Activated naive CD4-positive, alpha-beta T cell treated with anti-CD3 and anti-CD28 coated beads, Interleukin-2, amount 50 U/mL, for 24 hours (primary cell): ENCODE results near the gene HGFAC.

Experiments
- H3K27ac Mint-ChIP-seq: one replicate; pipeline ENCODE4 v1.8.0; 2021; ENCODE audit warnings: mild to moderate bottlenecking, mixed read lengths
- H3K27me3 Mint-ChIP-seq: one replicate; pipeline ENCODE4 v1.8.0; 2021; ENCODE audit warnings: mixed read lengths
- H3K36me3 Mint-ChIP-seq: one replicate; pipeline ENCODE4 v1.8.0; 2021; ENCODE audit warnings: mixed read lengths
- H3K4me1 Mint-ChIP-seq: one replicate; pipeline ENCODE4 v1.8.0; 2021; ENCODE audit warnings: mixed read lengths
- H3K4me3 Mint-ChIP-seq: one replicate; pipeline ENCODE4 v1.8.0; 2021; ENCODE audit warnings: mild to moderate bottlenecking, mixed read lengths
- H3K9me3 Mint-ChIP-seq: one replicate; pipeline ENCODE4 v1.8.0; 2021; ENCODE audit warnings: mixed read lengths

Gene HGFAC

GRCh38 chr4:3468804-3469203 lies 27.0 kb downstream of the HGFAC start:
- H3K4me1 Mint-ChIP-seq = no peaks in the 10 kb centered on the region
- no peak overlapping the region for H3K27ac Mint-ChIP-seq
- peaks cover 3% of the 10 kb centered on the region for H3K27me3 Mint-ChIP-seq
- no peaks in the 10 kb centered on the region for H3K36me3 Mint-ChIP-seq
- H3K9me3 Mint-ChIP-seq = no peaks in the 10 kb centered on the region
- H3K4me3 Mint-ChIP-seq = no peak overlapping the region

GRCh38 chr4:3469386-3470243 lies 27.8 kb downstream of the HGFAC start:
- no peaks in the 10 kb centered on the region for H3K4me1 Mint-ChIP-seq
- no peaks in the 10 kb centered on the region for H3K36me3 Mint-ChIP-seq
- H3K27ac Mint-ChIP-seq = no peak overlapping the region
- H3K9me3 Mint-ChIP-seq = no peaks in the 10 kb centered on the region
- peaks cover 2% of the 10 kb centered on the region for H3K27me3 Mint-ChIP-seq
- H3K4me3 Mint-ChIP-seq = no peak overlapping the region

DNA sequence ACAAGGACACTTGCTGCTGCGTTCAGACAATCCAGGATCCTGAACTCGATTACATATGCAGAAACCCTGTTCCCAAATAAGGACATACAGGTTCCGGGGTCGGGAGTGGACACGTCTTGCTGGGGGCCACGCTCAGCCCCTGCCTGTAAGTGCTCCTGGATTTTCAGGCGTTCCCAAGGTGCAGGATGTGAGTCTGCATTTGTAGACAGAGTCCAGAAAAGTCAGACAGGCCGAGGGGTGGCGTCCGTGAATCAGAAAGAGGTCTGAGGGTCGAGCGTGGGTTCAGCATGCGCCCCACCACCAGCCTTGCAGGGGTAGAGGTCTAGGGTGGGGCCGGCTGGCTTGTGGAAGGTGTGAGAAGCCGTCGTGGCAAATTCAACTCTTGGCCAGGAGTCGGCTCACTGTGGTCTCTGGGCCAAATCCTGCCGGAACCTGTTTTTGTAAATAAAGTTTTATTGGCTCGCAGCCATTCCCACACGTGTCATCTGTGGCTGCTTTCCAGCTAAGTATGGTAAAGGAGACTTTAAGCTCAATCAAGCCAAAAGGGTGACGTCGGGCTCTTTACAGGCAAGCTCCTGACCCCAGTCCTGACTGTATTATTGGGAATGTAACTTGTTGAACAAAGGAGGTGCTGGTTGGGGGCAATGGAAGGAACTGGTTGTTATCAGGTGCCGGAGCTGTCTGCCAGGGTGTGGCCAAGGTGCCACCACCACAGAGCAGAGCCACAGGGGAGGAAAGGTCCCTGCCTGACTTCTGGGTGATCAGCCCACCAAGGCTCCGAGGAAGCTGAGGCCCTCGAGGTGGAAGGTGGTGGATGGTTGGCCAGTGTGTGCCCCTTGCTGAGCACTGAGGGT lies 28.7 kb downstream of the HGFAC start:
- Mint-ChIP-seq H3K4me1 (no peaks in the 10 kb centered on the region), H3K27me3 (no peaks in the 10 kb centered on the region), H3K4me3 (no peak overlapping the region), H3K27ac (no peak overlapping the region), H3K9me3 (no peaks in the 10 kb centered on the region), H3K36me3 (no peaks in the 10 kb centered on the region)

GRCh38 chr4:3471098-3471760 lies 29.5 kb downstream of the HGFAC start:
- H3K4me3 Mint-ChIP-seq = no peak overlapping the region

GRCh38 chr4:3471886-3472285 lies 30.1 kb downstream of the HGFAC start:
- Mint-ChIP-seq H3K36me3 (no peaks in the 10 kb centered on the region), H3K9me3 (no peaks in the 10 kb centered on the region), H3K27me3 (no peaks in the 10 kb centered on the region), H3K4me1 (no peaks in the 10 kb centered on the region), H3K27ac (no peak overlapping the region), H3K4me3 (no peak overlapping the region)

More at GRCh38 chr4:3471098-3471760, 29.5 kb downstream of the HGFAC start:
- H3K27ac Mint-ChIP-seq = no peak overlapping the region
- H3K4me1 Mint-ChIP-seq = no peaks in the 10 kb centered on the region
- no peaks in the 10 kb centered on the region for H3K27me3 Mint-ChIP-seq
- no peaks in the 10 kb centered on the region for H3K9me3 Mint-ChIP-seq
- H3K36me3 Mint-ChIP-seq = no peaks in the 10 kb centered on the region

GRCh38 chr4:3472411-3473141 lies 30.8 kb downstream of the HGFAC start:
- Mint-ChIP-seq H3K4me1 (no peaks in the 10 kb centered on the region), H3K27me3 (no peaks in the 10 kb centered on the region), H3K27ac (no peak overlapping the region), H3K36me3 (no peaks in the 10 kb centered on the region), H3K9me3 (no peaks in the 10 kb centered on the region), H3K4me3 (no peak overlapping the region)

DNA sequence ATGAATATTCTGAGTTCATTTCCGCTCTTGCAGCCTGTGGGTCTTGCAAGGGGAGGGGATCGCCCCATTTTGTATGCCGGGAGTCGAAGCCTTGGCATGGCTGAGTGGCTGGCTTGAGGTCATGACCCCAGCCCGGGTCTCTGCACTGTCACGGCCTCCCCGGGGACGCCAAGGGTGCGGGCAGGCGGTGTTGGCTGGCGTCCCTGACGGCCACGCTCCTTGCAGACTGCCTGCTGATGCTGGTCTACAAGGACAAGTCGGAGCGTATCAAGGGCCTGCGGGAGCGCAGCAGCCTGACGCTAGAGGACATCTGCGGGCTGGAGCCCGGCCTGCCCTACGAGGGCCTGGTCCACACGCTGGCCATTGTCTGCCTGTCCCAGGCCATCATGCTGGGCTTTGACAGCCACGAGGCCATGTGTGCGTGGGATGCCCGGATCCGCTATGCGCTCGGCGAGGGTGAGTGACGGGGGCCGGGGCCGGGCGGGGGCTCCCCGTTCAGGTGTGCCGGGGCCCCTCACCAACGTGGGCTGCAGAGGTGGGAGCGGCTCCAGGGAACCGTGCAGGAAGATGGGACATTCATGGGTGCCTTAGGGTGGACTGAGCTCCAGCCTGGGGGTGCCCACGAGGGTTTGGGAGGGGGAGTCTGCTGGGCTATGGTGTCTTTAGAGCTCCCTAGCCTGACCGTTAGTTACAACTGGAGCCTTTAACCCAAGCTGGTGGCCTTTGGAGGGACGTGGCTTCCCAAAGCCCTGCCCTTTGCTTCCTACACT lies 31.6 kb downstream of the HGFAC start:
- no peak overlapping the region for H3K27ac Mint-ChIP-seq

GRCh38 chr4:3473996-3474765 lies 32.4 kb downstream of the HGFAC start:
- Mint-ChIP-seq H3K27ac (no peak overlapping the region), H3K27me3 (no peaks in the 10 kb centered on the region), H3K36me3 (no peaks in the 10 kb centered on the region), H3K4me3 (no peak overlapping the region), H3K4me1 (no peaks in the 10 kb centered on the region), H3K9me3 (no peaks in the 10 kb centered on the region)

More for the DNA sequence above, 31.6 kb downstream of the HGFAC start:
- no peaks in the 10 kb centered on the region for H3K27me3 Mint-ChIP-seq
- no peaks in the 10 kb centered on the region for H3K4me1 Mint-ChIP-seq
- no peaks in the 10 kb centered on the region for H3K9me3 Mint-ChIP-seq
- no peaks in the 10 kb centered on the region for H3K36me3 Mint-ChIP-seq
- H3K4me3 Mint-ChIP-seq = no peak overlapping the region

GRCh38 chr4:3475041-3475712 lies 33.4 kb downstream of the HGFAC start:
- no peak overlapping the region for H3K4me3 Mint-ChIP-seq
- H3K27ac Mint-ChIP-seq = no peak overlapping the region
- H3K9me3 Mint-ChIP-seq = no peaks in the 10 kb centered on the region
- no peaks in the 10 kb centered on the region for H3K4me1 Mint-ChIP-seq
- no peaks in the 10 kb centered on the region for H3K36me3 Mint-ChIP-seq
- no peaks in the 10 kb centered on the region for H3K27me3 Mint-ChIP-seq

- peaks cover 2% of the 10 kb centered on the region for H3K27me3 Mint-ChIP-seq
- H3K36me3 Mint-ChIP-seq = no peaks in the 10 kb centered on the region
- no peak overlapping the region for H3K27ac Mint-ChIP-seq
- no peak overlapping the region for H3K4me3 Mint-ChIP-seq
- no peaks in the 10 kb centered on the region for H3K9me3 Mint-ChIP-seq
- no peaks in the 10 kb centered on the region for H3K4me1 Mint-ChIP-seq
Measured at GRCh38 chr4:3475713-3476260, 34.0 kb downstream of the HGFAC start.

- Mint-ChIP-seq H3K9me3 (no peaks in the 10 kb centered on the region), H3K36me3 (no peaks in the 10 kb centered on the region)
Measured at GRCh38 chr4:3476341-3476747, 34.6 kb downstream of the HGFAC start.

GRCh38 chr4:3476936-3477749 lies 35.4 kb downstream of the HGFAC start:
- H3K27ac Mint-ChIP-seq = no peak overlapping the region
- H3K4me1 Mint-ChIP-seq = no peaks in the 10 kb centered on the region
- no peak overlapping the region for H3K4me3 Mint-ChIP-seq
- H3K36me3 Mint-ChIP-seq = no peaks in the 10 kb centered on the region
- H3K27me3 Mint-ChIP-seq = peaks cover 10% of the 10 kb centered on the region
- no peaks in the 10 kb centered on the region for H3K9me3 Mint-ChIP-seq

More at GRCh38 chr4:3476341-3476747, 34.6 kb downstream of the HGFAC start:
- Mint-ChIP-seq H3K4me1 (no peaks in the 10 kb centered on the region), H3K4me3 (no peak overlapping the region), H3K27ac (peak overlapping the region; percentile 12), H3K27me3 (peaks cover 5% of the 10 kb centered on the region)
